COLO829 (cell line): ENCODE measurements around the gene LRRC1.

ENCODE experiments used
- DNase-seq: peaks from one replicate; pipeline ENCODE4 v3.0.0; 2012; ENCODE audit warnings: low spot score

The LRRC1 gene

DNA sequence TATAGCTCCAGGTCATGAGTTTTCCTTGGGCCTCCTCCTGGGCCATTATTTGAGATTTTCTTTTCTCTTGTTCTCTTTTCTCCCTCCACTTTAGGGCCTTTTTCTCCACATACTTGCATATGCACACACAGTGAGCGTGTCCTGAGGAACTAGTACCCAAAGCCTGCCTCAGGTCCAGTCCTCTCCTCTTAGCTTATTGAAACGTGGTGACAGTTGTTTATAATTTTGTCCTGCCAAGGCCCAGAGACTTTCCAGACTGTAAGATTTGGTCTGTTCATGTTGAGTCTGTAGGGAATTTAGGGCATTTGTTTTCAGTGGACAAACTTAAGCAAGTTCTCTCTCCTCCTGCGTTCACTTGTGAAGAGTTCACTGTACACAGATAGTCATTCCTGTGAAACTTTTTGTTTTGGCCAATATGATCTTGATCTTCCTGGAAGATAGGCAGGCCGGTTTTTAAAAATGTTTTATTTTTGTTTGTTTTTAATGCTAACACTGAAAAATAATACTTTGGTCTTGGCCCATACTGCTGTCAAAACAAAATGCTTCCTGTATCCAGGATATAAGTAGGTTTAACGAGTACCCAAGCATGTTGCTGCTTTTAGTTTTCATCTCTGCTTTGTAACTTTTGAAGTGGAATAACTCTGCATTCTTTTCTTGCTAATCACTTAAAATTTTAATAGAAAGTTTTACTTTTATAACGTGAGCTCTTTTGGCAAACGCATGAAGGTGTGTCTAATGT is 20.7 kb downstream of the LRRC1 start:
- no peak for DNase-seq

DNA sequence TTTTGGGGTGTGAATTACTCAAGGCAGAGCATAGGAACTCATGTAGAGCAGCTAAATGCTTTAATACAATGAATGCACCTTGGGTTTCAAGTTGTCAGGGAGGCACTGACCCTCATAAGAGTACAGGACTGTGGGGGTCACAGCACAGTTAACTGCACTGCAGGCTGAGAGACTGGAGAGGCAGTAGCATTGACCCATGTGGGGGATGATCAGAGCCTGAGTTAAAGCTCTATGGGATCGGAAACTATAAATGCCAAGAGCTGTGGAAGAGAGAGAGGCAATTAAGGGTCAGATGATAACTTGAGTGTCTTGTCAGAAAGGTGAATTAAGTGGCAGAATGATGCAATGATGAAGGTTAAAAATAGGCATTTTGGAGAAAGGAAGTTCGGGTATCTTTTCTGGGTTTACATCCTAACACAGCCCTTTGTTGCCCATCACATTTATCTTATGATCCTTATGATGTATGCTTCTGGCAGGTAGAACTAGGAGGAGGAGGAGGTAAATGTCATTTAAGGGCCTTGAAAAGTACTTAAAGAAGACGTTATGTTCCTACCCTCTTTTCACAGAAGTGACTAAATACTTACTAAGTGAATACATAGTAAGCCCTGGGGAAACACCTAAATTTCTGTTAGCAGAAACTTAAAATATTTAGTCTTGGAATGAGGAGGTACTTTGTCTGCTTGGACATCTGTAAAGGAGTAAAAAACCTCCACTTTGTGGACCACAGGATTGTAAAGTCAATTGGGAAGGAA is 24.2 kb downstream of the LRRC1 start:
- DNase-seq: no peak

DNA sequence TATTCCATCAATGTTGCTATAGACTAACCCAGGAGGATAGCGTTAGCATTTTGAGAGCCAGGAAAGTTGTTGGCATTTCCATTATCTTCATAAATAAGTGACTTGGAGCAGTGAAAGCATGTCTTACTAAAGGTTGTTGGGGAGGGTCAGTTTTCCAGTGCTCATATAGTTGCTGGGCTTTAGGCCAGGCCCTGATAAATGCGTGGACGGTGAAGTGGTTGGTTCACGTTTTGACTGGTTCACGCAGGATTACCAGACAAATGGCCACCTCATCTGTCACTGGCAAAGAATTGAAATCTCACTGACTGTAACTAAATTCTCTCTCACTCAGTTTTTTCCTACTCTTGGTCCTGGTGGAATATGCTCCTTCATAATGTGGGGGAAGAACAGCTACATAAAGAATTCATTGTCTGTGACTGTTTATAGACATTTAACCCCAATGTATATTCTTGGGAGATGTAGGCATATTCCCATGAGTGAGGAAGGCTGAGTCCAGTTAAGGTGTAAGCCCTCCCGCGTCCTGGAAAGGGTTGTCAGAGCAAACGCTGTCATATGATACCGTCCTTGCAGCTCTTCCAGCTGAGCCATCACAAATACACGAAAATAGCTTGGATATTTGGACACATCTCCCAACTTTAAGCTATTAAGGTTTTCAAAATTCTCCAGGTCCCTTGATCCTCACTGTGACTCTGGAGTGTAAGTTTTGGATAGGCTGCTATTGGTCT is 27.8 kb downstream of the LRRC1 start:
- peak; percentile 24 for DNase-seq

DNA sequence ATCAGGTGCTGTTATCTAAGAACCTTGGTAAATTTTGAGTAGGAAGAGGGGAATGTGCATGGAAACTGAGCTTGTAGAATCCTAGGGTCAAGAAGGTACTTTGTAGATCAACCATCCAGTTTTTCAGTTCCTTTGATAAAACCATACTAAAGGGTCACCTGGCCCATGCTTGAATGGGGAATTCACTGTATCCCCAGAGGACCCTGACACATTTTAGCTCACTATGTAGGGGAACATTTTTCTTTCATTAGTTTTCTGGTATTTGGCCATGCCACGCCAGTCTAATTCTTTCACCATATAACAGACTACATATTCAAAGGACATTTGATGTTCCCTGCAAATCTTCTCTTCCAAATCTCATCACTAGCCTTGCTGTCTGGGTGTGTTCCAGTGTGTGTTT is 29.9 kb downstream of the LRRC1 start:
- DNase-seq: no peak

DNA sequence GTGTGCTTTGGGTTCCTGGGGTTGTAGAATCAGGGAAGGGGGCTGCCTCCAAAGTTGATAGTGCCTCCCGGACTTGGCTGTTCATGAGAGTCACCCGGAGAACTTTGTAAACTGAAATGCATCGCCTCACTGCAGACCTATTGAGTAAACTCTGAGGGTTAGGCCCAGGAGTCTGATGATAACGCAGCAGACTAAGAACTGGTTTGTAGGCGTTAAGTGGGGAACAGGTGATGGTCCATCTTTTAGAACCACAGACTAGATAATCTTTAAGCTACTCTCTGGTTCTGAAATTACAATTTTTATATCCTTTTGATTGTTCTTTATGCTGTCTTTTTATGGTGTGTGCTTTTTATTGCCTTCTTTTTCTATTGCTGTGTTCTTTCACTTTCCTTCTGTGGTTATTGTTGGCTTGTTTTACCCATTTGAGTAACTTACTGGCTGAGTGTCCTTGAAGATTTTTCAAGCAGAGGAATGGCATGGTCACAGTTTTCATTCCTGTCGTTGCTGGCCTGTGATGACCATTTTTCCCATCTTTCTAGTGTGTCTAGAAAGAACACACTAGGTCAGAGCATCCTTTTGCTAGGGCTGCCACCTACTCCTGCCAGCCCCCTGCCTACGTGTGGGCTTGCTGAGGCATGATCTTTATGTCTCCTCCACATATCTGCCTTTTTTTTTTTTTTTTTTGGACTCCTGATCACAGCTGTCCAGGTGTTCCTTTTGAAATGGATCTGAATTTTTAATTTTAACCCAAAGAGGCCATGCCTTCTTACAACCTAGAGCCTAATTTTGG is 30.9 kb downstream of the LRRC1 start:
- no peak for DNase-seq

DNA sequence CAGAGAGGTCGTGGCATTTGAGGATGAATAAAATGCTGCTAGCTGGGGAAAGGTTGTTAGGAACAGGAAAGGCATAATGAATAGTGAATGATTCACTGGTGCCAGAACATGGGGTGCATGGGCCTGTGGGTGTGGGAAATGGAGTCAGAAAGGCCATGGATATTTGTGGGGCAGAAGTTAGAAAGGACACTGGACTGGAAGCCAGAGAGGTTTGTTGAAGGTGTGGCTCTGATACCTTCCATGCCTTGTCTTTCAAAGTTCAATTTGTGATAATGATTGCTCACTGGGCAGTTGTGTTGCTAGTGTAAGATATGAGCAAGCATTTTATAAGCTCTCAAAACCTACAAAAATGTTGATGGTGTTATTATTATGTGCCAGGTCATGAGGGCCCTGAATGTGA is 32.7 kb downstream of the LRRC1 start:
- DNase-seq: no peak

DNA sequence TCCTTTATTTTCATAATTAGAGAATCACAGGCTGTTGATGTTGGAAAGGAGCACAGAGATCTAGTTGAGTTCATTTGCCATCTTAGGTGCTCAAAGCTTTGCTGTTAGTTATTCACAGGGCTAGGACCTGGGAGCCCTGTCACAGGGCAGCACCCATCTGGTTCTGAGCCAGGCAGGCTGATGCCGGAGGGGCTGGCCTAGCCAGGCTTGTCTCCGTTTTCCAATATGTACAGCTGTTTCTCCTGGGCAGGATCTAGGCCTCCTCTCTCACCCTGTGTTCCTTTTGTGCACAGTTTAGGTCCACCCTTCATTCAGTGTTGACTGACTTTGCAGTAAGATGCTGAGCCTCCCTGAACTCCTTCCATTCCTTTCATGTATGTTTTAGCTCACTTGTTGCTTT is 33.4 kb downstream of the LRRC1 start:
- no peak for DNase-seq

DNA sequence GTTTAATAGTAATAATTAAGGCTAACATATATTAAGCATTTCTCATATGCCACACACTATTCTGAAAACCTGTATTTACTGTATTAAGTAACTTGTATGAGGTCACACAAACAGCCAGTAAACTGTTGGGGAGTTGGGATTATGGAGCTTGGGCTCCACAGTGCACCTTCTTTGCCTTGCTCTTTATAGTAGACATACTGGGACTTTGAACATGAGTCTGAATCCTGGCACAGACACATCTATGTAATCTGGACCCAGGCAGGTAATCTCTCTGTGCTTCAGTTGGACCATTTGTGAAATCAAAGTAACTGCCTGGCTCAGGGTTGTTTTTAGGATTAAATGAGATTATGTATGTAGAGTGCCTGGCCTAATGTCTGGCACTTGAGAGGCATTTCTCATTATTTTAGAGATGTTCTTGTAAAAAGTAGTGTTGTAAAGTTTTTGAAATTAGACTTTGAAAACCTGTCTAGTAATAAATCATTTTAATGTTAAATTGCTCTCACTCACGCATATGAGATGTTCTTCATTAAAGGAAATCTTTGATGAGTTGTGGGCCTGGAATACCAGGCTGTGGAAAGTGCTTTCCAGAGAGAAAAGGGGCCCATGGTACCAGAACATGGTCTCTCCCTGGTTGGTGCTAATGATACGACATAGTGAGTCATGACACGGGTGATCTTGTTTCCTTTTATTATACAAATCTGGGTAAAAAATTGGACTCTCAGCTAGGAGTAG is 34.3 kb downstream of the LRRC1 start:
- no peak for DNase-seq

DNA sequence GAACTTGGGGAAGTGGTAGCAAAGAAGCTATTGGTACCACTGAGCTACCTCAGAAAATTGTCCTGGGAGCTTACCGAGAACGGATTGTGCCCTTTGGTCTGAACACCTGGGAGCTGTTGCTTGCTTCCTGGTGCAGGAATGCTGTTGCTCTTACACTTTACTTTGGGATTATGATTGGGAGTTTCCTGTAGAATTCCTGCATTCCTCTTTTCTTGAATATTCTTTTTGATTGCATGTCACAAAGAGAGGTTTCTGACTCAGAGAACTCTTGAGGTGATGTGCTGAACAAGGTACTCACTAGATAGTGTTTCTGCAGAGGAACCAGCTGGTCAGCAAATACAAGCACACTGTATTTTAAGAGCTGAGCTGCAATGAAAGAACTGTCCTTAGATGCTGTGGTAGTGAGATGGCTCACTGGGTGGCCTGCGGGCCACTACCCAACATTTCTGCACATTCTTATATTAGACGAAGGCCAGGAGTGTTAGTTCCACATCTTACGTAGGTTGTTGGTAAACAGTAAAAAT is 35.0 kb downstream of the LRRC1 start:
- DNase-seq: no peak

DNA sequence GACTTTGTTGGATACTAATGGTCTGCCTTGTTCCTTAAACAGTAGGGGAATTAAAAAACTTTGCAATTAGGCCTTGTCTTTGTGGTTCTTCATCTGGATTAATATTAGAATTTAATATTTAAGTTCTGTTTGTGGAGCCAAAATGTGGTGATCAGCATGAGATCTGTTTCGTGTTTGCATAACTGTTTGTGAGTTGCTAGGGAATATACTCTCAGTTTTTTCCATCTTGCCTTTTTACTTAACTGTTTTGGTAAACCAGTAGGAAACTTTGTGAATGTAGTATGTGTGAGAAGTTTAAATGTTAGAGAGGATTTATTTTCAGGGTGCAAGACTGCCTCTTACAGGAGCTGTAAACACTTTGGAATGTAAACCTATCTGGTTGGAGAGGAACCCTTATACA is 35.6 kb downstream of the LRRC1 start:
- DNase-seq: no peak

DNA sequence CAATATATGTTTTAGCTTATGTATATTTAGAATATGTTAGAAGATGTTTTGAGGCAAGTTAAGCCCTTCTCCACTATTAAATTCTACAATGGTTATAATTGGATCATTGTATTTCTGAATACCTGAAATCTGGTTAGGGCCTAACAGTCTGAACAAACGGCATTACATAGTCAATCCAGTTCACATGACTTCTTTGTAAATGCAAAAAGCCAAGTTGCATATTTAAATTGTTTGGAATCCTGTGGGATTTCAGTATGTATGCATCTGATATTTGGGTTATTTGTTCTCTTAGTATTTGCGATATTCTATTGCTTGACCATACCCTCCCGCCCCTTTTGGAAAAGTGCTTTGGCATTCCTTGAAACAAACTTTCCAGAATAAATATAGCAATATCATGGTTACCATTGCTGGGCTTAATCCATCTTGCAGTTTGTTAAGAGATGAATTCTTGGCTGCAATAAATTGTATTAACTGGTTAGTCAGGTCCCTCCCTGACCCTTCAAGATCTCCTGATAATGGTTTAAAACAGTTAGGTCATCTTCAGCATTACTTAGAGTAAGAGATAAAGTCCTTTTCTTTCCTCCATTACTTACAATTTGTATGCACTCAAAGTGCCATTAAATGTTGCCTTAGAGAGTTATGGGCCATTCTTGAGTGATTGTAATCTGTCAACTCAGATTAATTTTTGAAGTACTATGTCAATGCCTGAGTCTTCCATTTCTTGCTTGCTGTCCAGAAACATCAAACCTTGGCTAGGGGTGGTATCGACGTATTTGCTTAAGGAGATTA is 36.5 kb downstream of the LRRC1 start:
- DNase-seq: no peak

DNA sequence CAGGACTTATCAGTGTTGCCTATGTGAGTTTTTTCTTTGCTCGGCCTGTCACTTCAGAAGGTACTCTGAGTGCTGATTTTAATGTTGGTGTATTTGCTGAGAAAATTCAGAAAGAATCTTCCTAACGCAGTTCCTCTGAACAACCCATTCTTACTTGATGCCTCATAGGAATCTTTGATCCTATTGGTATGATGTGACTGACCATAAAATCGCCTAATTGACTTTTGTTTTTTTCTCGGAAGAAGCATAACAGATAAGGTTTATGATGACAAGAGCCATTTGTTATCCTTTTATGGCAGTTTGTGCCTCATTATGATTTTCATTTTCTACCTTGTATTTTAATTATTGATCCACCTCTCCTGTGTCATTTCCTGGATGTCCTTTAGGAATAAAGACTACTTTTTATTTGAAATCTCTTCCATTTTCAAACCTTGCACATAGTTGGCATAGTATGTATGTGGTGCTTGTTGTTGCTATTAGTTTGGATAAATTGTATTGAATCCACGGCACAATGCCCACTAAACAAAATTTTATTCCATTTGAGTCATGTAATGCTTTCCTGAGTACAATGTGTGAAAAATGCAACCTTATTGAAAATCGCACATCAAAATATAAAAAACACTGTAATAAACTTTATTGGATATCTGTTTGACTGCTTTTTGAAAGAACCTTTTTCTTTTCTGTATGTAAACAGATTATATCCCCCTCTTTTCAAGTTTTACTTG is 37.3 kb downstream of the LRRC1 start:
- no peak for DNase-seq

DNA sequence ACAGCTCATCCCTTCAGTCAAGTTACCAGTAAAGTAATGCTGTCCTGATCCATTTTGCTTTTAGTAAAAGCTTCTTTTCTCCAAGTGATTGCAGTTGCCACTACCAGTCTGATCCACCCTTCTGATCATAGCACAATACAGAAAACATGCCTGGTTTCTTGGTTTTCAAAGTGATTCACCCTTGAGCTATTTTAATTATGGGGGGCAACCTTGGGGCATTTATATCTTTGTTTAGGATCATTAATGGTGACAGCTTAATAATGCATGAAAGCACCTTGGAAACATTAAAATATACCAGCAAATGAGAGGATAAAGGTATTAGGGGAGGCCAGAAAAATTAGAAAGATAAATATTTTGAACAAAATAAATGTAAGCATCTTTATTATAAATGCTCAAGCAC is 38.4 kb downstream of the LRRC1 start:
- DNase-seq: no peak

DNA sequence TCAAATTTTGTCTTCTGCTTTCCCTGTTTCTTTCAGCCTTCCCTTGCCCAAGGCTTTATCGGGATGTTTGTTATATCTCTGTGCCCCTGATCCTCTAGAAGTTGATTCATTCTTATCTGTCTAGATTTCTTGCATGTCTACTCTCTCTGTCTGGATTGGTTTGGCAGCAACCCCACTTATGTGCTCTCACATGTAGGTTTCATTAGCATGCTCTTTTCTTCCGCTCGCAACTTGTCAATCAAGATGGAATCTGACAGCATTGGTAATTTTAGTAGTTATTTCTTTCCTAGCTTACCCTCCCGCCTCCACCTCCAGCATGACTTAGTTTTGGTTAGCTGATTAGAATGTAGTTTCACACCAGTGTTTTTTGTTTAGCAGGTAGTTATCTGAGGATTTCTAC is 39.3 kb downstream of the LRRC1 start:
- DNase-seq: no peak

DNA sequence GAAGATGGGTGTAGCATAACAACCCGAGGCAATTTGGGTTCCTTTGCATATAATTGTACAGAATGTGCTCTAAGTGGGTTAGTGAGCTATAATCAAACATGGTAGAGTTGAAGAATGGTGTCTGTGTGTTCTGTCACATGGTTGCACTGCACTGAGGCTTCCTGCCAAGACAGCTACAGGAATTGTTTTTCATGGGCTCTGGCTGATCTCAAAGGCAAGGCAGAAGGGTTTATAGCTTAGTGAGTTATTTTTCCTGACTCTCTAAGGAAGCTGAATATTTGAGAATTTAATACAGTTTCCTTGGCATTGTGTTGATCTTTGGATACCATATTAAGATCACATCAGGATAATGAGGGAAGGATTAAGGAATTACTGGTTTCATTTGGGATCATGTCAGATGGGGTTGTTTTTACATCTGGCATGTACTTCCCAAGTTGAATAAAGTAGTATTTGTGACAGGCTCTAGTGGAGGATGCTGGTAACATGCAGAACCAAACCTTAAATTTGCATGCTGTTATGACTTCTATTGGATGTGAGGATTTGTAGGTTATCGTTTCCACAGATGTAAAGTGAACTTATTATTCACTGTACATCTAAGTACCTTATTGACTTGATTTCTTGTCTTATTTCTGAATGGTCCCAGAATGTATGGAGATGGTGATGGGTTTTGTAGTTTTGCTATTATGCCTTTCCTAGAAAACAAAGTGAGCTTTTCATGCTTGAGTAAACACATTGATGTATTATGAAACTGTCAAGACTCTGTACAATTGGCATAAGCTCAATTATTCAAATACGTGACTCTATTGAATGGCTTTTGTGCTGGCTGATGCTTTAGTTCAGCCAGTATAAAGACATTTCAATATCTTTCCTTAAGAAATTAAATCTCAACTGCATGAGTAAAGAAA is 43.3 kb downstream of the LRRC1 start:
- peak; percentile 63 for DNase-seq

DNA sequence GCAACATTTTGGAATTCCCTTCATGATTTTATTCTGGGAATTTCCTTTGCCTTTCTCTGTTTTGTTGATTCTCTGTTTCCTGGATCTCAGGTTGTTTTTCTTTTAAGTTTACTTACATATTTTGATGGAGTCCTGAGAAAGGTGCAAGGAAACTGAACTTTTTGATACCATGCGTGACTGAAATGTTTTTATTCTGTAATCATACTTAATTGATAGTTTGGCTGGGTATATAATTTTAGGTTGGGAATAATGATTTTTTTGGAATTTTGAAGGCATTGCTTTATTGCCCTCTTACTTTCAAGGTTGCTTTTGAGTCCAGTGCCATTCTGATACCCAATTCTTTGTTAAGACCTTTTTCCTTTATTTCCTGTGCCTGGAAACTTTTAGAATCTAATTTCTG is 45.2 kb downstream of the LRRC1 start:
- DNase-seq: no peak

DNA sequence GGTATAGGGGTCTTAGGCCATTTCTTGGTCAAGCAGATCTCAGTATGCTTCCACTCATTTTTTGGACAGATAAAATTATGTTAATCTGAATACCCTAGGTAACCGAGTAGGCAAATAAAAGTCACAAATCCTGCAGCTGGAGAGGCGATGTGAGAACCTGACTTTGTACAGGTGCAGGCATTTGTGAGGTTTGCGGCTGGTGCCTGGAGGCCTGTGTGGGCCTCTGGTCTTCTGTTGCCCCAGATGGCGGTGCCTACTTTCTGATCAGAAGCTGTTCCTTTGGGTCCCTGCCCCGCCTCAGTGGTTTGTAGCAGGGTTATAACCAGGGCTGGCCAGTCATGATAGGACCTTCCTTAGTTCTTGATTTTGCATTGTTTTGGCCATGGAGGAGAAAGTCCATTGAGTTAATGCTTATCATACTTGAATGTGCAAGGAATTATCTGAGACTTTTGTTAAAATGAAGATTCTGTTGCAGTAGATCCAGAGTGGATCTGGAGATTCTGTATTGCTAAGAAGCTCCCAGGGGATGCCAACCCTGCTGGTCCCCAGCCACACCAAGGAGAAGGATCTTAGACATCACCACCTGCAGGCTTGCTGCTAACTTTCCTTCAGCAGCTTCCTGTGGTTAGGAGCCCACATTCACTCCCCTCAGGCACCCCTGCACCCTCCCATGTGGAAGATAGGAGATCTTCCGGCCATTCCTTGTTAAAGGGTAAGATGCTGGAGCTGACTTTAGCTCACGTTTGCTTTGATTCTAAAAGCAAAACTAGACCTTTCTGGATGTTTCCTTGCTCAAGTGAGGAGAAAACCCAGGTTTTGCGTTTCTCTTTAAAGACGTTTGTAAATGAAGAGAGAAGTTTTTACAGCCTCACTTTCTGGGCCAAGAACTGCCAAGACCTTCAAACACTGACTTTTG is 50.7 kb downstream of the LRRC1 start:
- DNase-seq: no peak

DNA sequence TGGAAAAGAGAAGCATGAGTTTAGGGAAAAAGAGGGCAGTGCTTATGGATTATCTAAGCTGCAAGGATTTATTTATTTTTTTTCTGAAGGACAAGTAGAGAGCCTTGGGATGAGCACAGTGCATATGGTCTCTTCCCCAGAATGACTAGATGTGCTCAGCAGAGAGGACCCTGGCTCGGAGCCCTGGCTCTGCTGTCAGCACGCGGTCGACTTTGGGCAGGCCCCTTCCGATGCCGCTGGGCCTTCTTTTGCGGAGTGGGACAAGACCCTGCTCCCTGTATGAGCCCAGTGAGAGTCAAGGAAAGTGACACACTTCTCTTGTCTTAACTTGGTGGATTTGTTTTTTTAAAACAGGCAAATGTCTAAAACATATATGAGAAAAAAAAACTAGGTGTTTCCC is 51.4 kb downstream of the LRRC1 start:
- DNase-seq: no peak
